Fibroblast of upper back skin (primary cell): Measurements from ENCODE around the gene C5orf52.
"Not testable (repeated sequence)": the region's sequence is repeated elsewhere in the genome, so short reads cannot be mapped to it uniquely, and the experiment has no call there.

ENCODE experiments used
- DNase-seq: peaks from one replicate; pipeline ENCODE4 v3.0.0-alpha.2; 2013

C5orf52 gene

DNA sequence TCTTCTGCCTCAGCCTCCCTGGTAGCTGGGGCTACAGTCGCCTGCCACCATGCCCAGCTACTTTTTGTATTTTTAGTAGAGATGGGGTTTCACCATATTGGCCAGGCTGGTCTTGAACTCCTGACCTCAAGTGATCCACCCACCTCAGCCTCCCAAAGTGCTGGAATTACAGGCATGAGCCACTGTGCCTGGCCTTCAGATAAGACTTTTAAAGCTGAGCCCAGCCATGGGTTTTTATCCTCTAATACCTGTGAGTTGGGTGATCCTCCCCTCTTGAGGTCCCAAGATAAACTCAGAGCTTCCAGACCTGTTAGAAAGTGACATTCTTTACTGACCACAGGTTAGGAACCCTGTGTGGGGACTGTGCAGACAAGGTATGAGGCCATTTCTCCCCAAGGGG is 56.5 kb downstream of the C5orf52 start:
- not testable (repeated sequence) for DNase-seq
